HCT116 (cell line): ENCODE data around the gene EFCAB7. TPM values are rescaled to one million over a fixed set of nuclear protein-coding genes. Genes with fewer than 3 reads are reported as not detected.

Experiments
- ATAC-seq: fragments of 200-7000 bp; cut with Tn5 transposase; 2 replicates; pipeline ENCODE4 v1.9.1; 2020; ENCODE audit warnings: mild to moderate bottlenecking, moderate library complexity
- BruUV-seq: library from RNA; stranded (reverse); fragments of 400-500 nt; replicated peaks from 2 replicates; lab custom pipeline; 2021; lab: Mats Ljungman, UMichigan
- CTCF ChIA-PET: fragments of 300-600 bp; sonication (Branson Sonifier 250); formaldehyde crosslinking; loops from one replicate; lab custom pipeline; 2021; ENCODE audit warnings: antibody characterized with exemption; lab: Charles Lee
- POLR2A ChIA-PET: fragments of 300-600, 350-600 bp; sonication (Branson Sonifier 250); formaldehyde crosslinking; loops from one replicate; lab custom pipeline; 2021; ENCODE audit warnings: antibody characterized with exemption; lab: Charles Lee
- RAD21 ChIA-PET, 2 experiments: fragments of 300-600 bp; sonication (Branson Sonifier 250); formaldehyde crosslinking; loops; one replicate each; lab custom pipeline; 2023; ENCODE audit warnings: low total read pairs in 2 of 2; ENCODE audit not compliant: uncharacterized antibody in 2 of 2, unreplicated experiment in 2 of 2, low non-redundant PET in 1 of 2; lab: Charles Lee
- DNase-seq: peaks from one replicate; pipeline ENCODE4 v3.0.0-alpha.2; 2010; ENCODE audit warnings: low read depth, low spot score
- H2AFZ ChIP-seq: fragments of 200-600 bp; shearing (Covaris generic), sonication (generic); 2 replicates; pipeline ENCODE4 v1.6.1; 2017; ENCODE audit warnings: low read depth, mixed run types, mixed read lengths, antibody characterized with exemption, low read length; ENCODE audit not compliant: poor library complexity, severe bottlenecking
- H3K27ac ChIP-seq: 2 replicates; pipeline ENCODE4 v1.5.1; 2012; ENCODE audit warnings: low read depth, low read length
- H3K27me3 ChIP-seq: fragments of 200-600 bp; sonication (generic); 2 replicates; pipeline ENCODE4 v1.6.1; 2016; ENCODE audit warnings: mixed run types, low read length, mixed read lengths; ENCODE audit not compliant: insufficient read depth
- H3K36me3 ChIP-seq, 2 experiments: fragments of 200-500 bp in 1 of 2; fragments of 200-600 bp in 1 of 2; sonication (Bioruptor generic) in 1 of 2; sonication (generic) in 1 of 2; 2 replicates each; pipeline versions ENCODE4 v1.5.1 to v1.6.1; 2014 to 2016; ENCODE audit warnings: low read length in 2 of 2, inconsistent platforms in 1 of 2, mixed read lengths in 1 of 2, mixed run types in 1 of 2; ENCODE audit not compliant: insufficient read depth in 2 of 2, control insufficient read depth in 1 of 2
- H3K4me1 ChIP-seq, 2 experiments: fragments of 200-600 bp in 1 of 2; sonication (generic) in 1 of 2; 2 replicates each; pipeline versions ENCODE4 v1.5.1 to v1.6.1; 2012 to 2017; ENCODE audit warnings: low read length in 2 of 2, inconsistent platforms in 1 of 2, mild to moderate bottlenecking in 1 of 2, mixed read lengths in 1 of 2, mixed run types in 1 of 2, moderate library complexity in 1 of 2; ENCODE audit not compliant: insufficient read depth in 2 of 2, control insufficient read depth in 1 of 2
- H3K4me2 ChIP-seq: fragments of 200-600 bp; sonication (generic); 2 replicates; pipeline ENCODE4 v1.6.1; 2017; ENCODE audit warnings: mixed run types, low read length, mixed read lengths
- H3K4me3 ChIP-seq, 2 experiments: fragments of 200-600 bp in 1 of 2; sonication (generic) in 1 of 2; replicated peaks in 1 of 2; 2 replicates each; pipeline ENCODE4 v1.5.1; 2011 to 2016; ENCODE audit warnings: low read length in 2 of 2, control low read depth in 1 of 2, low read depth in 1 of 2, mild to moderate bottlenecking in 1 of 2, mixed read lengths in 1 of 2, mixed run types in 1 of 2
- H3K79me2 ChIP-seq: fragments of 200-600 bp; sonication (generic); 2 replicates; pipeline ENCODE4 v1.6.1; 2017; ENCODE audit warnings: mild to moderate bottlenecking, mixed run types, low read length, moderate library complexity, mixed read lengths; ENCODE audit not compliant: insufficient read depth
- H3K9ac ChIP-seq: fragments of 200-600 bp; sonication (generic); 2 replicates; pipeline ENCODE4 v1.6.1; 2016; ENCODE audit warnings: low read length, mixed read lengths
- H3K9me2 ChIP-seq: fragments of 200-600 bp; sonication (generic), shearing (Covaris generic); 2 replicates; pipeline ENCODE4 v1.6.1; 2017; ENCODE audit warnings: mixed run types, mild to moderate bottlenecking, moderate library complexity; ENCODE audit not compliant: insufficient read depth
- H3K9me3 ChIP-seq, 2 experiments: fragments of 200-500 bp in 1 of 2; fragments of 200-600 bp in 1 of 2; sonication (Bioruptor generic) in 1 of 2; sonication (generic) in 1 of 2; 2 replicates each; pipeline ENCODE4 v1.6.1; 2014 to 2017; ENCODE audit warnings: low read length in 2 of 2, mixed read lengths in 2 of 2, inconsistent platforms in 1 of 2, low read depth in 1 of 2, mild to moderate bottlenecking in 1 of 2, mixed run types in 1 of 2, moderate library complexity in 1 of 2; ENCODE audit not compliant: control insufficient read depth in 1 of 2, insufficient read depth in 1 of 2
- H4K20me1 ChIP-seq: fragments of 200-600 bp; sonication (generic), shearing (Covaris generic); 2 replicates; pipeline ENCODE4 v1.6.1; 2017; ENCODE audit warnings: mixed run types, mild to moderate bottlenecking, moderate library complexity; ENCODE audit not compliant: insufficient read depth
- ATF3 ChIP-seq: IDR thresholded peaks from 2 replicates; pipeline ENCODE4 v1.6.1; 2012
- CBX3 ChIP-seq: IDR thresholded peaks from 2 replicates; pipeline ENCODE4 v1.6.1; 2012; ENCODE audit warnings: low read depth
- ELF1 ChIP-seq: IDR thresholded peaks from 2 replicates; pipeline ENCODE4 v1.6.1; 2012; ENCODE audit warnings: low read depth, borderline replicate concordance
- intact Hi-C: fragments of 100-400 bp; cut with micrococcal nuclease; formaldehyde crosslinking; loops from 2 replicates; pipeline ENCODE4 v1.10.0; 2022
- total RNA-seq: library from RNA; stranded (reverse); gene quantifications from one replicate; pipeline ENCODE4 v1.2.1, GENCODE V29; 2021; ENCODE audit not compliant: unreplicated experiment

Gene EFCAB7
- total RNA-seq, 1 experiment from 2014 or later, result 6.0 TPM

DNA sequence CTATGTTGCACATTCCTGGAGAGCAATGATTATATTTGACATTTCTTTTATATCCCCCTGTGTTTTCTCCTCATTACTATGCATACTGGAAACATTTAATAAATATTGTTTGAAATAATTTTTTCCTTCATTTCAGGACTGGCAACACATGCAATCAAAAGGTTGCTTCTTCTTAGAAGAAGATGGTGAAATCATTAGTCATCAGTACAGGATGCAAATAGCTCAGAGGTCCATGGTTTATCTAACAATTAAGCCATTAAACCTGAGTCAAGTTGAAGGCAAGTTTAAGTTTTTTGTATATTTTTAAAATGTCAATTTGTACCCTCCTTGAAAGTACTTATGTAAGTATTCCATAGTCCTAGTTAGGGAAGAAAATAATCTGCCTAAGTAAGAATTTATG is 22.5 kb downstream of the EFCAB7 start (continued):
- TF ChIP-seq CBX3, result no peak
- TF ChIP-seq ELF1, result no peak
- TF ChIP-seq, all 23 proteins: peak for 0

DNA sequence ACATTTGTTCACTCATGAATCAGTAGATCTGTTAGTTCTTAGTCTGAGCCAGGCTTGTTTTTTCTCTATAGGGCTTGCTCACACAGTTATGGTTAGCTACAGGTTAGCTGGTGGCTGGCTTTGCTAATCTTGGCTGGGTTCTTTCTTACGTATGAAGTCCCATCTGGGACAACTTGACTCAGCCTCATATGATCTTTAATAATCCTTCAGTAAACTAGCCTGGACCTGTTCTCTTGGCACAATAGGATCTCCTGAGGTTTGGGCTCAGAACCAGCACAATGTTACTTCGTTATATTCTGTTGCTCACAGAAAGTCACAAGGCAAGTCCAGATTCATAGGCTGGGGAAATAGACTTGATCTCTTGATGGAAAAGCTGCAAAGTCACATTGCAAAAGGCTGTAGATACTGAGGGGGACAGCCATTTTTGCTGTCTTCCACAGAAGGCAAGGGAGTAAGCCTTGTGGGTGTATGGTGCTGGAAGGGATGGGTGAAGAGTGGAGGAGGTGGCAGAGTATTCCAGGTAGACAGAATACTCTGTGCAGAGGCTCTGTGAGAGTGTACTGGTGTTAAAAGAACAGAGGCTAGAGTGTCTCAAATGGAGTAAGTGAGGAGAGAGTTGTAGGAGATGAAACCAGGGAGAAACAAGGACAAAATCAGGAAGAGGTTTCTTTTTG is 24.4 kb downstream of the EFCAB7 start:
- POLR2A ChIA-PET, result no interaction called here
- DNase-seq, result no peak
- CTCF ChIA-PET, result interaction anchor here (1.8 kb wide), 1 partner anchor 10 kb away, joined by 6 read pairs; no protein-coding TSS in a partner anchor
- no peaks in the 10 kb centered on the region for H3K36me3 ChIP-seq
- no peaks in the 10 kb centered on the region for H3K9me2 ChIP-seq
- no peaks in the 10 kb centered on the region for H3K4me1 ChIP-seq
- no peak for ATAC-seq
- H3K9ac ChIP-seq, result no peak overlapping the region
- no peaks in the 10 kb centered on the region for H3K9me3 ChIP-seq
- no peak overlapping the region for H3K4me2 ChIP-seq
- H3K27ac ChIP-seq, result no peak overlapping the region
- no TSS peak for BruUV-seq
- intact Hi-C loops, result no loop called here
- TF ChIP-seq ATF3, result no peak
- no peak for TF ChIP-seq ELF1
- no peak overlapping the region for H3K4me3 ChIP-seq
- no peak overlapping the region for H2AFZ ChIP-seq
- no peaks in the 10 kb centered on the region for H4K20me1 ChIP-seq
- H3K79me2 ChIP-seq, result no peaks in the 10 kb centered on the region
- RAD21 ChIA-PET, result no interaction called here
- no peaks in the 10 kb centered on the region for H3K27me3 ChIP-seq

GRCh38 chr1:63548303-63548702 is 25.0 kb downstream of the EFCAB7 start:
- intact Hi-C loops, result no loop called here
- Histone ChIP-seq H4K20me1 (no peaks in the 10 kb centered on the region), H3K9me3 (no peaks in the 10 kb centered on the region), H2AFZ (no peak overlapping the region), H3K9me2 (no peaks in the 10 kb centered on the region), H3K36me3 (no peaks in the 10 kb centered on the region), H3K79me2 (no peaks in the 10 kb centered on the region), H3K9ac (no peak overlapping the region), H3K4me2 (no peak overlapping the region), H3K4me3 (no peak overlapping the region), H3K4me1 (no peaks in the 10 kb centered on the region), H3K27ac (no peak overlapping the region)
- ATAC-seq (no peak), DNase-seq (no peak)
- no TSS peak for BruUV-seq
- CTCF ChIA-PET, result interaction anchor here (1.8 kb wide), 1 partner anchor 10 kb away, joined by 6 read pairs; no protein-coding TSS in a partner anchor
- POLR2A ChIA-PET, result no interaction called here
- no peak for TF ChIP-seq ATF3
- TF ChIP-seq, all 23 proteins: peak for 0
- no peaks in the 10 kb centered on the region for H3K27me3 ChIP-seq
- RAD21 ChIA-PET, result no interaction called here
